Measurements from ENCODE around the gene RBSN. TPM values are rescaled to one million over a fixed set of nuclear protein-coding genes. Genes with fewer than 3 reads are reported as not detected.

RBSN gene
- total RNA-seq, 4 donors from 2014 or later: 16.0 to 25.0 (median 18.2) TPM

GRCh38 chr3:15121936-15122335 lies 23.0 kb upstream of the RBSN start:
- no peak for TF ChIP-seq POLR2A (IDR thresholded peaks at IDR 0.05)
- TF ChIP-seq, protein P1, sequence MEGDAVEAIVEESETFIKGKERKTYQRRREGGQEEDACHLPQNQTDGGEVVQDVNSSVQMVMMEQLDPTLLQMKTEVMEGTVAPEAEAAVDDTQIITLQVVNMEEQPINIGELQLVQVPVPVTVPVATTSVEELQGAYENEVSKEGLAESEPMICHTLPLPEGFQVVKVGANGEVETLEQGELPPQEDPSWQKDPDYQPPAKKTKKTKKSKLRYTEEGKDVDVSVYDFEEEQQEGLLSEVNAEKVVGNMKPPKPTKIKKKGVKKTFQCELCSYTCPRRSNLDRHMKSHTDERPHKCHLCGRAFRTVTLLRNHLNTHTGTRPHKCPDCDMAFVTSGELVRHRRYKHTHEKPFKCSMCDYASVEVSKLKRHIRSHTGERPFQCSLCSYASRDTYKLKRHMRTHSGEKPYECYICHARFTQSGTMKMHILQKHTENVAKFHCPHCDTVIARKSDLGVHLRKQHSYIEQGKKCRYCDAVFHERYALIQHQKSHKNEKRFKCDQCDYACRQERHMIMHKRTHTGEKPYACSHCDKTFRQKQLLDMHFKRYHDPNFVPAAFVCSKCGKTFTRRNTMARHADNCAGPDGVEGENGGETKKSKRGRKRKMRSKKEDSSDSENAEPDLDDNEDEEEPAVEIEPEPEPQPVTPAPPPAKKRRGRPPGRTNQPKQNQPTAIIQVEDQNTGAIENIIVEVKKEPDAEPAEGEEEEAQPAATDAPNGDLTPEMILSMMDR (IDR thresholded peaks at IDR 0.05): no peak
- Histone ChIP-seq H3K27ac (no peak overlapping the region), H3K4me1 (no peaks in the 10 kb centered on the region), H3K9me3 (no peaks in the 10 kb centered on the region), H3K4me3 (no peak overlapping the region), H3K27me3 (peaks cover 0 to 12% (median 0%) of the 10 kb centered on the region in 4 donors), H3K36me3 (no peaks in the 10 kb centered on the region)
- no peak for DNase-seq
- 77 to 82% methylated on average over 3 of the region's 3 CpGs for WGBS, 2 donors
- intact Hi-C loops (cut with DNase I): no loop called here

DNA sequence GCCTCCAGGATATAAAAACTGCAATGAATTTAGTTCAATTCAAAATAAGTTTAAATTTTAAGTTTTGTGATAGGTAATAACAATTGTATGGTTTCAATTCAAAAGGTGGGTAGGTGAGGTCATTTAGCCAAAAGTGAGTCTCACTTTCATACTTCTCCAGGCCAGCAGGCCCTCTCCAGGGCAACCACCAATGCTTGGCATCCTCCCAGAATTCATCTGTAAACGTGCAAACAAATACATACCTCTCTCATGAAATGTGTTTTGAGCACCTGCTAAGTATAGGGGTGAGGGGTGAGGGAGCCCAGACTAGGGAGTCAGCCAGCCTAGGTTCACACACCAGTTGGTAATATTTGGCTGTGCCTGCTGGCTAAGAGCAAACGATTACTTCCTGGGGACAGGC lies 22.0 kb upstream of the RBSN start:
- no peaks in the 10 kb centered on the region for H3K9me3 ChIP-seq
- DNase-seq: no peak
- H3K27me3 ChIP-seq: peaks cover 0 to 12% (median 0%) of the 10 kb centered on the region in 4 donors
- 16 to 22% methylated on average over 2 of the region's 2 CpGs for WGBS, 2 donors
- intact Hi-C loops (cut with DNase I): no loop called here
- no peak overlapping the region for H3K27ac ChIP-seq
- no peaks in the 10 kb centered on the region for H3K36me3 ChIP-seq
- no peak overlapping the region for H3K4me3 ChIP-seq
- no peaks in the 10 kb centered on the region for H3K4me1 ChIP-seq
- TF ChIP-seq, protein P1 (IDR thresholded peaks at IDR 0.05): no peak
- TF ChIP-seq POLR2A (IDR thresholded peaks at IDR 0.05): no peak

DNA sequence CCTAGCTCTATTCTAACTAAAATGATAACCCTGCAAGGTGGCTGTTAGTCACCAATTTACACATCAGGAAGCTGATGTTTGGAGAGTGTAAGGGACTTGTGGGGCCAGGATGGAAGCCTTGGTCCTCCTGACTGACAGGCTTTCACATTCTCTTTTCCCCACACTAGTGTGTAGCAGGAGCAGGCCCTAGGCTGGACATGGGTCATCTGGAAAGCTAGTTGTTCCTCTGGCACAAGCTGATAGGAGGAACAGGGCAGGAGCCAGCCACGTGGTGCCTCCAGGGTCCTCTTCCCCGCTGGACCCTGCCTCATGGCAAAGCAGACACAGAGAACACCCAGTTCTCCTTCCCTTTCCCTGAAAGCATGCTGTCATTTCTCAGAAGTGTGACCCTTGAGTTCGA lies 18.1 kb upstream of the RBSN start:
- peaks cover 0 to 12% (median 0%) of the 10 kb centered on the region in 4 donors for H3K27me3 ChIP-seq
- no peaks in the 10 kb centered on the region for H3K4me1 ChIP-seq
- H3K9me3 ChIP-seq: no peaks in the 10 kb centered on the region
- no peak for DNase-seq
- H3K27ac ChIP-seq: no peak overlapping the region
- H3K4me3 ChIP-seq: no peak overlapping the region
- 100% methylated on average over 1 of the region's 3 CpGs; no CpG with 5 or more reads in 1 of the 2 donors for whole genome bisulfite sequencing, 2 donors
- intact Hi-C loops (cut with DNase I): no loop called here
- TF ChIP-seq POLR2A (IDR thresholded peaks at IDR 0.05): no peak
- TF ChIP-seq, protein P1 (IDR thresholded peaks at IDR 0.05): no peak
- no peaks in the 10 kb centered on the region for H3K36me3 ChIP-seq

GRCh38 chr3:15116032-15116669 lies 17.2 kb upstream of the RBSN start:
- Histone ChIP-seq H3K4me3 (no peak overlapping the region), H3K4me1 (no peaks in the 10 kb centered on the region), H3K27ac (no peak overlapping the region), H3K36me3 (no peaks in the 10 kb centered on the region), H3K9me3 (no peaks in the 10 kb centered on the region), H3K27me3 (peaks cover 0 to 12% (median 0%) of the 10 kb centered on the region in 4 donors)
- no peak for DNase-seq
- 92 to 100% methylated on average over 2 of the region's 2 CpGs for WGBS, 2 donors
- intact Hi-C loops (cut with DNase I): no loop called here
- TF ChIP-seq POLR2A (IDR thresholded peaks at IDR 0.05): no peak
- TF ChIP-seq, protein P1 (IDR thresholded peaks at IDR 0.05): no peak

- TF ChIP-seq, protein P1 (IDR thresholded peaks at IDR 0.05): no peak
- no peak for TF ChIP-seq POLR2A (IDR thresholded peaks at IDR 0.05)
- Histone ChIP-seq H3K36me3 (no peaks in the 10 kb centered on the region), H3K4me3 (no peak overlapping the region), H3K27me3 (peaks cover 0 to 12% (median 0%) of the 10 kb centered on the region in 4 donors), H3K9me3 (no peaks in the 10 kb centered on the region), H3K4me1 (no peaks in the 10 kb centered on the region), H3K27ac (no peak overlapping the region)
- DNase-seq: no peak
- WGBS, 2 donors: 73 to 75% methylated on average over 9 to 10 of the region's 10 CpGs
- intact Hi-C loops (cut with DNase I): no loop called here
Observed at GRCh38 chr3:15114466-15115358, 15.8 kb upstream of the RBSN start.
